Fibroblast of the aortic adventitia (primary cell): Measurements from ENCODE around the gene GLCCI1. TPM values are rescaled to one million over a fixed set of nuclear protein-coding genes. Genes with fewer than 3 reads are reported as not detected.

Experiments
- DNase-seq: peaks from one replicate; pipeline ENCODE4 v3.0.0-alpha.2; 2010; ENCODE audit warnings: low read depth
- H3K4me3 ChIP-seq: 2 replicates; pipeline ENCODE4 v1.5.1; 2011; ENCODE audit warnings: low read depth, mild to moderate bottlenecking, control low read depth, low read length, moderate library complexity
- CTCF ChIP-seq: IDR thresholded peaks from 2 replicates; pipeline ENCODE4 v1.5.1; 2011; ENCODE audit warnings: mild to moderate bottlenecking, low read length, control low read depth, inconsistent platforms; ENCODE audit not compliant: insufficient read depth
- total RNA-seq: library from RNA; depleted of rRNA; stranded (reverse); fragments of >200 nt; gene quantifications from 2 replicates; pipeline ENCODE4 v1.2.3, GENCODE V29; 2012; ENCODE audit warnings: low replicate concordance

The GLCCI1 gene
- total RNA-seq, 1 donor, result 11.7 TPM

GRCh38 chr7:8115547-8116402 lies 147.2 kb downstream of the GLCCI1 start:
- no peak overlapping the region for H3K4me3 ChIP-seq
- no peak for TF ChIP-seq CTCF
- no peak for DNase-seq

GRCh38 chr7:8117195-8117594 lies 148.6 kb downstream of the GLCCI1 start:
- no peak overlapping the region for H3K4me3 ChIP-seq
- no peak for TF ChIP-seq CTCF
- DNase-seq, result no peak

DNA sequence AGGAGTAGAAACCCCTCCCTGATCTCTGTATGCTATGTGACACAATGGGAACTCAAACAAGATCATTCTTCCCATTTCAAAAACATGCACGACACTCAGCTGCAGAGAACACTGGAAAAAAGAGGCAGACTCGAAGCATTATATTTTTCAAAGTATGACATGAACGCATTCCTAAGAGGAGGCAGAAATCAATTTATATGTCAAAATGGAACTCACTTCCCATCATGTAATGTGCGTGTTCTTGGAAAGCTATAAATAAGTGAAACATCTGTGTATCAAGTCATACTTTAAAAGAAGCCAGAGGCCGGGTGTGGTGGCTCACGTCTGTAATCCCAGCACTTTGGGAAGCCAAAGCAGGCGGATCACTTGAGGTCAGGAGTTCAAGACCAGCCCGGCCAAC lies 150.7 kb downstream of the GLCCI1 start:
- no peak for TF ChIP-seq CTCF
- peak; percentile 11 for DNase-seq

GRCh38 chr7:8120390-8121058 lies 151.9 kb downstream of the GLCCI1 start:
- no peak for DNase-seq
- no peak for TF ChIP-seq CTCF
- H3K4me3 ChIP-seq, result no peak overlapping the region

More for the DNA sequence above, 150.7 kb downstream of the GLCCI1 start:
- no peak overlapping the region for H3K4me3 ChIP-seq

GRCh38 chr7:8121243-8121642 lies 152.6 kb downstream of the GLCCI1 start:
- DNase-seq, result no peak
- no peak for TF ChIP-seq CTCF
- H3K4me3 ChIP-seq, result no peak overlapping the region

GRCh38 chr7:8125680-8126444 lies 157.3 kb downstream of the GLCCI1 start:
- no peak for DNase-seq
- no peak for TF ChIP-seq CTCF
- no peak overlapping the region for H3K4me3 ChIP-seq
